Activated CD8-positive, alpha-beta memory T cell treated with anti-CD3 and anti-CD28 coated beads for 24 hours (primary cell): Measurements from ENCODE around the gene ADORA3.

Experiments used
- DNase-seq: peaks from one replicate; pipeline ENCODE4 v3.0.0-alpha.2; 2020

ADORA3 gene

DNA sequence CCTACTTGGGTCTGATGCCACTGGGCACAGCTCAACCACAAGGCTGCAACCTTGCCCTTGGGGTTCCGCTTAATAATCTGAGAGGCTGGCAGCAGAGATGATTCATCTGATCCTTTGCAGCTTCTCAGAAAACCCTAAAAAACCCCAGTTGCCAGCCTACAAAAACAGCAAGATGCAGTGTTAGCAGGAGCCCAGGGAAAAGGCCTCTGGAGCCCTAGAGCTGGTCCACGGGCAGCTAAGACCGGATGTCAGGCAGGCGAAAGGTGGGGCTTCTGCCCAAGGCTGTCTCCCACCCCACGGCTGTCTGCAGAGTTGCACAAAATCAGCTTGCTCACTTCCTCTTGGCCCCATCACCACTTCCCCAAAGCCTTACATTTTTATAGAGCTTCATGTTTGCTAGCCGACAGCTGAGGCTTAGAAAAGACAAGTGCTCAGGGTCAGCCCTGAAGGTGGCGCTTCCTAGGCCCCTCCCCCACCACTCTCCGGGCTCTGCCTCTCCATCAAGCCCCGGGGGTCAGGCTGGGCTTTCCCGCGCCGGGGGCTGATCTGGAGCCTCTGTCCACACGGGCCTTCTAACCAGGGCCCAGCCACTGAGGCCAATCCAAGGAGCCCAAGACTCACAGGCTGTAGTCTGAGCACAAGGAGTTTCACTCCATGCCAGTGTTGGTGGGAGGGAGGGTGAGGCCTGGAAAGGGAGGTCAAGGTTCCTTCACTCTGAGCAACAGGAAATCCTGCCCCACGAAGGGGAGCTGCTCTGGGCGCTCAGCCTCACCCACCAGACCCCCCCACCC is 4.2 kb upstream of the ADORA3 start:
- DNase-seq = peak; percentile 85

DNA sequence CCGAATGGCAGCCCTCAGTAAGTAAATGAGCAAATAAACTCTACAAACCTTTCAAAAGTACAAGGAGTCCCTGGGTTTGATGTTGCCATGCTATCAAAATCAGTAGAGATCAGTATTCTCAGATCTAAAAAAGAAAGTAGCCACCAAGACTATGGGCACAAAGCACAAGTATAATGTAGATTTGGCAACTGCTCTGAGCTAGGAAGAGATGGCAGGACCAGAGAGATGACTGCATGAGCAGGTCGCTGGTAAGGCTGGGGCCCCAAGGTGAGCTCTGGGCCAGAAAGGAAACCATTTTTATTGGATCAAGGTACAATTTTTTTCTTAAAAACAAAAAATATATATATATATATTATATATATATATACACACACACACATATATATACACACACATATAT is 3.1 kb upstream of the ADORA3 start:
- DNase-seq = no peak

DNA sequence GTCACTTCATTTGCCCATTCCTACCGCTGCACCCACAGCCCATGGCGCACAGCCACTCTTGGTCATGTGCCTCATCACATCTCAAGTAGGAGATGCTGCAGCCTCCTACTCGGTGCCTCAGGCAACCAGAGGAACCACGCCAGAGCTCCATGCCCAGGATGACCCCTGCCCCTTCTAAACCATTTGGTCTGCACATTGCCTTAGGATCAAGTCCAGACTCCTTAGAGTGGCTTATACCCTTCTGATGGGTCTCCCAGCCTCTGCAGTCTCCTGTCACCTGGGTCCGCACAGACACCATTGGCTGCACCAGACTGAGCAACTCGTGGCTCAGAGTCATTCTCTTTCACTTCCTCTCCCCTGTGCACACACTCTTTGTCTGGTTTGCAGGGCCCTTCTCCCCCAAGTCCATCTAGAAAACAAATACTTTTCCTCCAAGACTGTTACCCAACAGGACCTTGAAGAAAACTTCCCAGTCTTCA is 2.2 kb upstream of the ADORA3 start:
- DNase-seq = peak; percentile 62

DNA sequence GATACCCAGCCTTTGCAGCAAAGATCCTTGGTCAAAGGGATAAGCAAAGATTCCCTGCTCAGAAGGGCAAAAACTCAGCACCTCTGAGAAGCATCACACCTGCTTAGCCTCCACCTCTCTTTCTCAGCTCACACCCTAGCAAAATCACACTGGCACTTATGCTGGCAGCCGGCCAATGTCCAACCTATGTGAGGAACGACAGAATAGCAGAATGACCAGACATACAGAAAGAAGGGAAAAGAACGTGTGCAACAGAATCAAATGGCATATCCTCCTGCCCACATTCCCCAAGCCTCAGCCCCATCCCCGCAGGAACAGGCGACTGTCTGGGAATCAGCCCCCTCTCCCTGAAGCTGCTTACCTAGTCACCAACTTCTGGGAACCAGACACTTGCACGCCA is 664 bp upstream of the ADORA3 start:
- no peak for DNase-seq

DNA sequence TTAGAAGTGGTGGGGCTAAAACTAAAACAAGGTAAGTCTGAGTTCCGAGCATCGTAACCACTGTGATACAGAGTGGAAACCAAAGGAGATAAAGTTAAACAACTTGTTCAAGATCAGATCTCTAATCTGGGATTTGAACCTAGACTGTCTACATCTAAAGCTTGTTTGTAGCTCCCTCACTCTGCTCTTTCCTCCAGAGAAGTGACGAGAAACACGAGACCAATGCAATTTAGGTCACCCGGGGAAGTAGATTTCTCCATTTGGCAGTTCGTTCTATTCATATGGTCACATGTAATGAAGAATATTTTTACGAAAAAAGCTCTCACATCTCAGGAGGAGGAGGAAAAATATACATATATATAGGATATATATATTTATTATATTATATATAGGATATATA is 1.8 kb downstream of the ADORA3 start:
- DNase-seq = no peak

DNA sequence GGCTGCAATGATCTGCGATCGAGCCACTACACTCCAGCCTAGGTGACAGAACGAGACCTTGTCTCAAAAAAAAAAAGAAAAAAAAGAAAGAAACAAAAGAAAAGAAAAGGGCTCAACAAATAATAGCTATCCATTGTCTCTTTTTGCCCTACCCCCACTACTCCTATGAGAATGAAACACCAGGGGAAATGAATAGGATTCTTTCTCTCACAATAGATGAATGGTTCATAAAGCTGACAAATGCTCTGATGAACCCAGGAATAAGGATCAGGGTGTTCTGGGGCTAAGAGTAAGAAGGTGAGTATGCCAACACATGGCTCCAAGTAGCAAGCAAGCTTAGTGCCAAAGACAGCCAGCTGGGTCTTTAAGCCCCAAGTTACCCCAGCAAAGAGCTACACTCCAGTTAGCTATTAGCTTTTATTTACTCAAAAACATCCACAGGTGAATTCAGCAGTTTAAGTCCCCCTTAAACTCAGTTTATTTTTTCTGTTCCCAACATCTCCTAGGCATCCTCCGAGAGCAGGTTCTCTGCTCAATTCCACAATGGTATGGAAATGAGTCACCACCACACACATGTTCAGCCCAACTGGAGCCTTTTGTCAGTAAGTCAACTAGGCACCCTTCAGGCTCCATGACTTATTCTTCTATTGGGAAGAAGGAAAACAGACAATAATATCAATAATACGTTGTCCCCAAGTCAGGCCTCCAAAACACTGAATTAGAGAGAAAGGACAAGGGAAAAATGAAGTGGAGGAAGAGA is 4.2 kb downstream of the ADORA3 start:
- DNase-seq = no peak

DNA sequence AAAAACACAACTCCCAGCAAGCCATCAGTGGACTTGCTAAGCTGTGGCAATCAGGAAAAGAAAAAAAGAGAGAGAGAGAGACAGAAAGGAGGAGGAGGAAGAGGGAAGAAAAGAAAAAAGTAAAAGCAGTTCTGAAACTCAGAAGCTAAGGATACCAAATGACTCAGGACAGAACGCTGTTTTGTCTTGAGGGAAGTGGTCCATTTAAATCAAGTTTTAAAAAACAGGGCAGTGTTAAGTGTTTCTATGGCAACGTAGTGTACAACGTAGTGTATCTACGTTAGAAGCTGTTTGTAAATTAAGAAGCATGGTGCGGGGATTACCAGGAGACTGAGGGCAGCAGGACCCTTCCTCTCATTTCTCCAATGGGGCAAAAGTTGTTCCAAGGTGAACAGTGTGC is 5.8 kb downstream of the ADORA3 start:
- no peak for DNase-seq

DNA sequence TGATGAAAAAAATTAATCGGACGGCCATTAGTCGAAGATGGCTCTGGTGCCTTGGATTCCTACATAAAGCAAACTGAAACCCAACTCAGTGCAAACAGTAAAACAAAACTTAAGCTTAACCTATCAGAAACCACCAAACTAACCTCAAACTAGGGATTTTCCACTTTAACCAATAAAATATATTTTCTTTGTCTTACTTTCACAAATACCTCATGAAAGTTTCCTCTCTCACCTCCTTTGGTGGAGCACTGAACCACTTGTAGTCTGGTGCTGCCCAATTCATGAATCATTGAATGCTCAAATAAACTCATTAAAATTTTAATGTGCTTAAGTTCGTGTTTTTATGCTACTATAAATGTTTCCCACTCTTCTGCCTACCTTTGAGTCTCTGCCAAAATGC is 7.0 kb downstream of the ADORA3 start:
- no peak for DNase-seq

DNA sequence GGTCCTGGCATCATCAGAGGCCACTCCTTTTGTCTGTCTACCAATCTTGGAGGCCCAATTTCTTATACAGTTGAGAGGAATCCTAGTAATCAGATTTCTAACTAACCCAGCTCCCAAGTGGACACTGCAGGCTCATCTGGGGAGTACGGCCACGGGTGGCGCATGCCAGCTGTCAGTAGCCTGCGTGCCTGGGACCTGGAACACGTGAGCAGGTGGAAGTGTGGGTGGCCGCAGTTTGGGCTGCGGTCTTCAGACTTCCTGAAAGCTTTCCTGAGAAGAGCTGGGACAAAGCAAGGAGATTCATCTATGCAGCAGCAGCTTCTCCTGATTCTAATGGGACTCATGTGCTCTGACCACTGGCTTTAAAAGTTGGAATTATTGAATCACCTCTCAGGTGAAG is 12.4 kb downstream of the ADORA3 start:
- peak; percentile 17 for DNase-seq

DNA sequence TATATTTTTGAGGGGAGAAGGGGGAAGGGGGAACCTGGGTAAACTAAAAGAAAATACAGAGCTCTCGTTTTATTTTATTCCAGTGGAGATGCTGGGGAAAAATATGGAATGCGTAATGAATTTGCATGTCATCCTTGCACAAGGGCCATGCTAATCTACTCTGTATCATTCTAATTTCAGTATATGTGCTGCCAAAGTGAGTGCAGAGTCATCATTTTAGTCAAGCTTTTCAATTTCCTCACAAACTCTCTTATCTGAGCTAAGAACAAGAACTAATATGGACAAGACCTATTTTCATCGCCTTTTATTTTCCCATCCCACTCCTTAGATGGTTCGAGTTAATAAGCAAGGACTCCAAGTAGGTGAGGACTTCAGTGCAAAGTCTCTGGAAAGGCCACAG is 13.2 kb downstream of the ADORA3 start:
- DNase-seq = no peak

DNA sequence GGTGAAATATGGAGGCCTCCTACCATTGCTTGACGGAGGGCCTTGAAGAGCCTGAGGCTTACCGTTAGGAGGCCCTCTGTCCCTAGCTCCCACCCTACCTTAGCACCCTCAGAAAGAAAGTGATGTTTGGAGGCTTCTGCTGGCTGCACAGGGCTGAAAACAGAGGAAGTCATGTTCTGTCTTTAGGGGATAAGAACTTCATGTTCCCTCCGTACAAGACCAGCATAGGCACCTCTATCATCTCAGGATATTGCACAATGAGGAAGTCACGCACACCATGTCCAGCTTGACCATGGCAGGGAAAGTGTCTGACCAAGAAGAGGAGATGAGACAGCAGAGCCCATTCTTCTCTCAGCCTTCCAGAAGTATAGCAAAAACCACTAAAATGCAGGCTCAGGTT is 13.8 kb downstream of the ADORA3 start:
- no peak for DNase-seq

DNA sequence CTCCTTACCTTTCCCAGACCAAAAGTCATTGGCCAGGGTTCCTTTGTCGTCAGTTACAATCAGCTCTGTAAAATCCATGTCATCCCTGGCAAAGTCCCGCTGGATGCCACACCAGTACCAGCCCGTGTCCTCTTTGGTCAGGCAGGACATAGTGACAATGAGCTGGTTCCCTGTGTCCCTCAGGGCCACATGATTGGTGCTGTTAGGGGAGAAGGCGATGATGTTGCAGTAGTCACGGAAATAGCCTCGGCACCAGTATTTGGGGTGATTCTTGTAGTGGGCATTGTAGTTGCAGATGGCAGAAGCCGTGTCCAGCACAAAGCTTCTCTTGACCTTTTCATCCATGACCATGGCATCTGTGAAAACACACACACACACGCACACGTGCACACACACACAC is 14.8 kb downstream of the ADORA3 start:
- DNase-seq = no peak

DNA sequence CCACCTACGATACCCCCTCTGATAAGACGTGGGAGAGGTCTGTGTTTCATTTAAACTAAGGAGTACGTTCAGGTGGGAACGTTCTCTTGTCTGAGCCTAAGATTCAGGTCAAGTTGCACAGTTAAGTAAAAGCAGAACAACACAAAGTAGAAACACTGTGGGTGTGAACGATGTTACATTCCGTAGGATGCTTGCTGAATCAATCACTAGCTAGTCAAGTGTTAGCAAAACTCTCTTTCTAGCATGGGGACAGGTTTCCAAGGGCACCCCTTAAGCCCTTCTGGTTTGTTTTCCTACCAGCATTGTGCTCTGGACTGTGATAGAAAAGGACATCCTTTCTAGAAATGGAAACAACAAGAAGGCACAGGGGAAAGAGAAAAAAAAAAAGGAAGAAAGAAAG is 16.3 kb downstream of the ADORA3 start:
- no peak for DNase-seq

DNA sequence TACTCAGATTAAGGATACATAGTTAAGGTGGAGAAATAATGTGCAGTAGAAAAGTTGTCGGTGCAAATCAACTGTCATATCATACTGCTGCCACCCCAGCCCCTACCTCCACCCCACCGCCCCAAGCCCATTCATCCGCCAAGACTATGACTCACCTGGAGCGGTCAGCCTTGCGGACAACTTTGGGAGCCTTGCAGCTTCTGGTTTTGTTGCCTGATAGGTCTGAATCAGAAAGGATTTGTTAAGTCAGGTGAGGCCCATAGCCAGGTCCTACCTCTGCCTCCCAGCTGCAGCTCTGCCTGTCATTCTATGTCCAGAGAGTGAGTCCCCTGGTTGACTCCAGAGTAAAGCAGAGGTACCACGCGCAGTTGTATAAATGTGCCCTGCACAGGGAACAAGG is 17.0 kb downstream of the ADORA3 start:
- no peak for DNase-seq

DNA sequence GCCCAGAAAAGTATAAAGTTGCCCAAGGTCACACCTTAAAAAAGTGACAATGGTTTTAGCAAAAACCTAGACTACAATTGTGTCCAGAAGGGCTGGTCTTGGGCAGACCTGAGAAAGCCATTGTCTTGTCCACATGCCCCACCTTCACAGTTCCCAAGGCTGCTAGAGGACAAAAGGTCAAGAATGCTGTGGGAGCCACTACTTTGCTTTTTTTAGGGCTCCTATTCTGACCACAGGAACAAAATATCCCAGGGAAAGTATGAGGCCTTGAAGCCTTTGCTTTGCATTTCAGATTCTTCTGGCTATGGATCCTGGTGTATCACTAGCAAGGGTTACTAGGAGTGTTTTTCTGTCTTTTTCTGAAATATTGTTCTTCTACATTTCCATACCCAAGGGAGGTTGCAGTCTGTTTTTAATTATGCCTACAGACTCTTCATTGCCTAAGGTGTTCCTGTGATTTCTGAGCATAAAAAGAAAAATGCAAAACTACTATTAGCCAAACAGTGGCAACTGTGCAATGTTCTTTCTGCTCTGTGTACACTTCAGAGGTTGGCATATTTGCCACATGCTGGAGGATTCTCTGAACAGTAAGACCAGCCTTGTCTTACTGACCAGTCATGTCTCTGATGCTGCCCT is 18.9 kb downstream of the ADORA3 start:
- DNase-seq = no peak

DNA sequence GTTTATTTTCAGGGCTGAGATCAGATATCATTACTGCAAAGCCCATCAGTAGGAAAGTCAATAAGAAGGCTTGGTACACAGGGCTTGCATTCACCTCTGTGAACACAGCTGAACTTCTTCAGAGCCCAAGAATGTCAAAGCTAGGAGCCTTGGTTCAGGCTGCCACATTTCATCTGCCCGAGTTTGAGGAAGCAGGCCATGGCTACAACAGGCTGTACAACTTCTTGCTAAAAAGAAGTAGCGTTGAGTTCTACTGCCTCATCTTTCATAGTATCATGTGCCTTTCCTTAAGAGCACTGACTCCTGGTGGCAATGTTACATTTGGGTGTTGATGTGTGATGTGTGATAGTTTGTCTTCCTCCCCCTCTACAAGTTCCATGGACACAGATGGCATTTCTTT is 19.6 kb downstream of the ADORA3 start:
- DNase-seq = no peak

DNA sequence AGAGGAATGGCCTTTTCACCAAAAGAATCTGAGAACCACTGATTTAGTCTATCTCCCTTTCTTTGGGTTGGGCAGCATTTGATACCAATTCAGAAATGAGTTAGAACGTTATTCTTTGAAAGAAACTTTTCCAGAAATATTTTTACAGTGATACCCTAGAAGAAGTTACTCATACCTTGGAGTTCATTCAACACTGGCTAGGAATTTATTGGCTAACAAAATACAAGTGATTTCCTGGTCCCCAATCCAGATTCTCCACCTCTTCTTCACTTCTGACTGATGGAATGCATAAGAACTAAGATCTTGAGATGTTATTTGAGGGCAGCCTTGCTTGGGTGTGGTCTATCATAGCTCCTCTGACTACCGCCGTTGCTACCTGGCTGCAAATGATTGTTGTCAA is 20.3 kb downstream of the ADORA3 start:
- no peak for DNase-seq

DNA sequence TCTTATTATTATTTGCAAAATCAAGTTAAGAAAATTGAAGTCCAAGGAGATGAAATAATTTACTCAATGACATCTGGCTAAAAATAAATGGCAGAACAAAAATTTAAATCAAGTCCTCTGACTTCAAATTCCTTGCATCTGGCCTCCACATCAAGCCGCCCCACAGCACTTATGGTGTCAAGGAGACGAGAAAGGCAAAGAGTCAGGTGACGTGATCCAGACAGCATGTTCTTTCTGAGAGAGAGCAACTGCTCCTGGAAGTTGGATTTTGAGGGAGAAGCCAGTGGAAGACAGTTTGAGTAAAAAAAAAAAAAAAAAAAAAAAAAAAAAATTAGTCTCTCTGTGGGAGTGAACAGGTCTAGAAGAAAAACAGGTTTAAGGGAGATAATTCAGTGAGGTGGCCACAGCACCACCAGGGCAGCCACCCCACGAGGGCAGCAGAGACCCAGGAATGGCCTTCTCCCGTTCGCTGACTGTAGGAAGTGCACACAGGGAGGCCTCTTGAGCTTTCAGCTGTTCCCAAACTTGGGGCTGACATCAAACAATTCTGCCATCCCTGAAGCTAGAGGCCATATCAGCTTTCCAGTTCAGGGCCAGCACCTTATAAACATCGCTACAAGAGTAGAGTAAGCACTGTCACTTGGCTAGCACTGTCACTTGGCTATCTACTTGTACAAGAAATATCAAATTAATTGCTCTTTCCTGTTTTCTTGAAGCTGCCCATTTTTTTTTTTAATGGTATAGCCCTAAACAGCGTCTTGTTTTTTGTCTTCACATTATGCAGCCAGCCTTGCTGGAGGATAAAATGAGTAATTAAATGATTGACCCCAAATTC is 21.8 kb downstream of the ADORA3 start:
- peak; percentile 74 for DNase-seq

DNA sequence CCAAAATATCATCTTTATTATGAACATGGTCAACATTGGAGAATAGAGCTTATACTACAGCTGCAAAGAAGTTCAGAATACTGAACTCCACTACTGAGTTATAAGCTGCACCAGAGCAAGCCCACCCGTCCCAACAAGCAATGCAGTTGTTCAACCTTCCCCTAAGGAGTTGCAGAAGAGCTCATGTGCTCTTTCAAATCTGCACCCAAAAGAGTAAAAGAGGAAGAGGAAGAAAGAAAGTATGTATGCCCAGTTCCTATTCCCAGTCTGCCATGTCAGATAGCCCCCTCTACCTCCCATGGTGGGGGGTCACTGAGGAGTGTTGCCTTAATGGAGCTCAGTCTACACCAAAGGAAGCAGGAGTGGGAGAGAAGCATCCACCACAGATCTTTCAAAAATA is 22.8 kb downstream of the ADORA3 start:
- DNase-seq = no peak

DNA sequence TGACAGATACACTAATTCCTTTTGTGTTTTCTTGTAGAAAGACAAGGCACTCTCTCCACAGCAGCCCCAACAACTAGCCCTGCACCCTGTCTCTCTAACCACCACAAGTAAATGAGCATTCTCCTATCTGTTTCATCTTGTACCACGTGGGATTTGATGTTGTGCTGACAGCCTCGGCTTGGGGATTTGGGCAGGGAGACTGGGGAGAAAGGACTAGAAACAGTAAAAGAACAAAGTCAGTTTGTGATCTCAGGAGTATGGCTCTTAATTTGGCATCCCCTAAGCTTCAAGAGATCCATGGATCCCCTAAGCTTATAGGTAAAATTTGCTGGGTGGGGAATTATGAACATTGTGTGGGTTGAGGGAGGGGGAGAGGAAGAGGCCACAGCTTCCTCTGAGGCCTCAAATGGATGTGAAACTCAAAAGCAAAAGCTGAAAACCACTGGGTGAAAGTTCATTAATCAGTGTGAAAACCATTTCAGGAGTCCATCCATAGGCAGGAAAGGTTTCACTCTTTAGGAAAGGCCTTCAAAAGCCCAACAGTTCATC is 26.6 kb downstream of the ADORA3 start:
- no peak for DNase-seq

DNA sequence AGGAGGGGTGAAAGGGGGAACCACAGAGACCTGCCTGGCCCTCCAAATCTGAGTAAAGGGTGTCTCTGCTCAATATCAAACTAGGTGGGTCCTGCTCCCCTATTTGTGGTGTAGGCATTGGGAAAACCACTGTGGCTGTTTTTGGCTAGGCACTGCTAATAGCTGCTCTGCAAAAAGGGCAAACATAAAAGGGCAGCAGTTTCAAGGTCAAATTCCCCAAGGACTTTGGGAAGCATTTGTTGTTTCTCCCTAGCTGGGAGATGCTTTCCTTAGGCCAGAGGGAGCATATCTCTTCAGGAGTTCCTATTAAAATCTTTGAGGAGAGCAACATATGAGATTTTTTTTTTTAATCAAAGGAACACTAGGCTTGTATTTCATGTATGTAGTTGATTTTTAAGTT is 27.2 kb downstream of the ADORA3 start:
- DNase-seq = no peak

DNA sequence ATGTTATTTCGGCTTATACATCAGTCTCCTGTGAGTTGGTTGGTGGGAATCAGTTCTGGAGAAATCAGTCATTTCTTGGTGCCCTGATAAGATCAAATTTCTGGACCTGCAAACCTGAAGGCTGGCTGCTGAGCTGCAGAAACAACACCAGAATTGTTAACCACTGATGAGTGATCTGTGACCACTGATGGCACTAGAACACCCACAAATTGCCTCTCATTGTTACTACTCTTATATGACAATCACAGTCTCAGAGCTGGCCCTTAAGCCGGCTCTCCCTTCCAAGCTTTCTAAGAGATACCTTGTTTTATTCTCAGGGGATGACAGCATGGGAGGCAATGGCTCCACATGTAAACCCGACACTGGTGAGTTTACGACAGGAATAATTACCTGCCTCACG is 27.7 kb downstream of the ADORA3 start:
- DNase-seq = peak; percentile 67

DNA sequence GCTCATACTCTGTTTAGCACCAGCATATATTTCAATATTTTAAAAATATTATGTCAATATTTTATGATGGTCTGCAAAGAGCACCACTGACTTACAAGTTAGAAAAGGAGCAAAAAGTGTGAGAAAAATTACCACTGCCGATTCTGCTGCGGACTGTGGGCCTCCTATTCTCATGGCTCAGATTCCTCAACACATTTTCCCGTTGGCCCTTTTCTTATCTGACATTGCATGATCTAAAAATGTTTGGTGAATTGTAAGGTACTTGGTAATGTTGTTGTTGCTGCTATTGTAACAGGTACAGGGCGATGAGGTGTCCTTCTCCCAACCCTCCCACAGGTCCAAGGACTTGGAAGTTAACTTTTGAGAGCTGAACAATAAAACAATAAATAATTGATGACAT is 28.9 kb downstream of the ADORA3 start:
- no peak for DNase-seq
